Measurements from ENCODE around the gene ZP2.
"Not testable (repeated sequence)": the region's sequence is repeated elsewhere in the genome, so short reads cannot be mapped to it uniquely, and the experiment has no call there.

Gene ZP2

DNA sequence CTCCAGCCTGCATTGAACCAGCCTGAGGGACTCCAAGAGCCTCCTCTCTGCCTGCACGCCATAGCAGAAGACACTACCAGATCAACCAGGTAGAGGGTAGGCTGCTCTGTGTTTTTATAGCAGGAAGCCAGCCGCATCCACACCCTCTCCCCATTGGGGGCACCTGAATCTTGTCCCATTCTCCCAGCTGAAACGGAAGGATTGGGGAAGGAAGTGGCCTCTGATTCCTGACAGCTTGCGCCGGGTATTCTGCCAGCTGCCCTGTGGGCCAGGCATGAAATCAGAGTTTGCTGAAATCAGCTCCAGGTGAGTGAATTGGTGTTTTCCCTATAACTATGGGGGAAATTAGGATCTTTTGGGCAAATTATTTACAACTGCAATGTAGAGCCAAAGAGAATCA is at the start of gene ZP2:
Gene ZP2, minus strand, starts transcription at position 89 of the 400 bp plus-strand sequence. Its CDS starts 27 bp downstream, at position 62.
- H3K4me3 ChIP-seq (replicated peaks in 1 of 2; ENCODE audit: low read depth in 2 of 2, low read length in 2 of 2), result no peak within 1 kb of the TSS
- TF ChIP-seq, protein P1, sequence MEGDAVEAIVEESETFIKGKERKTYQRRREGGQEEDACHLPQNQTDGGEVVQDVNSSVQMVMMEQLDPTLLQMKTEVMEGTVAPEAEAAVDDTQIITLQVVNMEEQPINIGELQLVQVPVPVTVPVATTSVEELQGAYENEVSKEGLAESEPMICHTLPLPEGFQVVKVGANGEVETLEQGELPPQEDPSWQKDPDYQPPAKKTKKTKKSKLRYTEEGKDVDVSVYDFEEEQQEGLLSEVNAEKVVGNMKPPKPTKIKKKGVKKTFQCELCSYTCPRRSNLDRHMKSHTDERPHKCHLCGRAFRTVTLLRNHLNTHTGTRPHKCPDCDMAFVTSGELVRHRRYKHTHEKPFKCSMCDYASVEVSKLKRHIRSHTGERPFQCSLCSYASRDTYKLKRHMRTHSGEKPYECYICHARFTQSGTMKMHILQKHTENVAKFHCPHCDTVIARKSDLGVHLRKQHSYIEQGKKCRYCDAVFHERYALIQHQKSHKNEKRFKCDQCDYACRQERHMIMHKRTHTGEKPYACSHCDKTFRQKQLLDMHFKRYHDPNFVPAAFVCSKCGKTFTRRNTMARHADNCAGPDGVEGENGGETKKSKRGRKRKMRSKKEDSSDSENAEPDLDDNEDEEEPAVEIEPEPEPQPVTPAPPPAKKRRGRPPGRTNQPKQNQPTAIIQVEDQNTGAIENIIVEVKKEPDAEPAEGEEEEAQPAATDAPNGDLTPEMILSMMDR (IDR thresholded peaks at IDR 0.05; ENCODE audit: low read depth, low read length), result no peak
- DNase-seq (ENCODE audit: low read depth in 2 of 2), result no peak

- TF ChIP-seq, protein P1 (IDR thresholded peaks at IDR 0.05; ENCODE audit: low read depth, low read length), result no peak
- H3K4me3 ChIP-seq (replicated peaks in 1 of 2; ENCODE audit: low read depth in 2 of 2, low read length in 2 of 2), result no peak overlapping the region
Observed at GRCh38 chr16:21257284-21257683, 45.9 kb upstream of the ZP2 start.

GRCh38 chr16:21256636-21257035 is 45.3 kb upstream of the ZP2 start:
- DNase-seq (ENCODE audit: low read depth in 2 of 2), result no peak
- TF ChIP-seq, protein P1 (IDR thresholded peaks at IDR 0.05; ENCODE audit: low read depth, low read length), result no peak
- H3K4me3 ChIP-seq (replicated peaks in 1 of 2; ENCODE audit: low read depth in 2 of 2, low read length in 2 of 2), result no peak overlapping the region

More at GRCh38 chr16:21257284-21257683, 45.9 kb upstream of the ZP2 start:
- no peak for DNase-seq (ENCODE audit: low read depth in 2 of 2)

DNA sequence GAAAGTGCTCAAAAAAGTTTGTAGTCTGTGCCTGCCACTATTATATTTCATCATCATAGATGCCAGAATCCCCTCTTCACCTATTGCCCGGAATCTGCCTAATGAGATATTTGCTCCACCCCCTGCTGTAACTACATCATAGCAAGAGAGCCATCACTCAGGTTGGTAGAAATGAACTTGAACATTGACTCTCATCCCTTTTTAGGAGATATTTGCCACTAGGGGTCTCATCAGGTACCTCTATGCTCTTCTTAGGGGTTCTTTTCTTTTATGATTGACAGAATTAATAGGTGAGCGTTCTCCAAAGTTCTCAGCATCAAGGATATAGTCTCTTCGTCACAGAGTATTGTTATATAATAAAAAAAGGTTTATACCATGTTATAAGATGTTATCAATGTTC is 42.1 kb upstream of the ZP2 start:
- DNase-seq (ENCODE audit: low read depth in 2 of 2), result no peak
- no peak overlapping the region for H3K4me3 ChIP-seq (replicated peaks in 1 of 2; ENCODE audit: low read depth in 2 of 2, low read length in 2 of 2)
- TF ChIP-seq, protein P1 (IDR thresholded peaks at IDR 0.05; ENCODE audit: low read depth, low read length), result no peak

DNA sequence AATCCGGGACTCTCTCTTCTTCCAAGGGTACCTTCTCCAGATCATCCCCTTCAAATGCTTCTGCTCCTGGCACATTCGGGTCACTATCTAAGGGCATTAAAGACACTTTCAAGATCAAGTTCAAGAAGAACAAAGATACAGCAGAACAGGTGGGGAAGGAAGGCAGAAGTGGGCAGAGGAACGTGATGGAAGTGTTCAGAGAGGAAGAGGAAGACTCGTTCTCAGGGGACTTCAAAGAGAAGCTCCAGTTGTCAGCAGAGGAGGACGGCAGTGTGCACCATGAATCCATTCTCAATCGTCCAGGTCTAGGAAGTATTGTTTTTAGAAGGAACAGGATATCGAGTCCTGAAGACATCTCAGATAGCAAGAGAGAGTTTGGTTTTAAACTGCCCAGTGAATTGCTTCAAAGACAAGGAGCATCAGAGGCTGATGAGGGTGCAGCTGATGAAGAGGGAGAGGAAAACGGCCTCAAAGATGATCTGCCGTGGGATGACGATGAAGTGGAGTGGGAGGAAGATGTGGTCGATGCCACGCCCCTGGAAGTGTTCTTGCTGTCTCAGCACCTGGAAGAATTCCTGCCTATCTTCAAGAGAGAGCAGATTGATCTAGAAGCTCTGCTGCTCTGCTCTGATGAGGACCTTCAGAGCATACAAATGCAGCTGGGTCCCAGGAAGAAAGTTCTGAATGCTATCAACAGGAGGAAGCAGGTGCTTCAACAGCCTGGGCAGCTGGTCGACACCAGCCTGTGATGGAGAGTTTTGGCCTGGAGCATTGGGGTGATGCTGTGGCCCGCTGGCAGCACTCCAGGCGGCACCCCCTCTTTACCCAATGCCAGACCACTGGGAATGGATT is 38.9 kb upstream of the ZP2 start:
- no peak overlapping the region for H3K4me3 ChIP-seq (replicated peaks in 1 of 2; ENCODE audit: low read depth in 2 of 2, low read length in 2 of 2)
- no peak for DNase-seq (ENCODE audit: low read depth in 2 of 2)
- TF ChIP-seq, protein P1 (IDR thresholded peaks at IDR 0.05; ENCODE audit: low read depth, low read length), result no peak

DNA sequence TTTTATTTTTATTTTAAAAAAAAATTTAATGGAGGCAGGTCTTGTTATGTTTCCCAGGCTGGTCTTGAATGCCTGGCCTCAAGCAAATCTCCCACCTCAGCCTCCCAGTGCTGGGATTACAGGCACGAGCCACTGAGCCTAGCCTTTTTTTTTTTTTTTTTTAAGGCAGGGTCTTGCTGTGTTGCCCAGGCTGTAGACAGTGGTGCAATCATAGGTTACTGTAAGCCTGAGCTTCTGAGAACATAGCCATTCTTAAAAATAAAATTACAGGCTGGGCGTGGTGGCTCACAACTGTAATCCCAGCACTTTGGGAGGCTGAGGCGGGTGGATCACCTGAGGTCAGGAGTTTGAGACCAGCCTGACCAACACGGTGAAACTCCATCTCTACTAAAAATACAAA is 36.8 kb upstream of the ZP2 start:
- not testable (repeated sequence) for H3K4me3 ChIP-seq (replicated peaks in 1 of 2; ENCODE audit: low read depth in 2 of 2, low read length in 2 of 2); DNase-seq (ENCODE audit: low read depth in 2 of 2)

DNA sequence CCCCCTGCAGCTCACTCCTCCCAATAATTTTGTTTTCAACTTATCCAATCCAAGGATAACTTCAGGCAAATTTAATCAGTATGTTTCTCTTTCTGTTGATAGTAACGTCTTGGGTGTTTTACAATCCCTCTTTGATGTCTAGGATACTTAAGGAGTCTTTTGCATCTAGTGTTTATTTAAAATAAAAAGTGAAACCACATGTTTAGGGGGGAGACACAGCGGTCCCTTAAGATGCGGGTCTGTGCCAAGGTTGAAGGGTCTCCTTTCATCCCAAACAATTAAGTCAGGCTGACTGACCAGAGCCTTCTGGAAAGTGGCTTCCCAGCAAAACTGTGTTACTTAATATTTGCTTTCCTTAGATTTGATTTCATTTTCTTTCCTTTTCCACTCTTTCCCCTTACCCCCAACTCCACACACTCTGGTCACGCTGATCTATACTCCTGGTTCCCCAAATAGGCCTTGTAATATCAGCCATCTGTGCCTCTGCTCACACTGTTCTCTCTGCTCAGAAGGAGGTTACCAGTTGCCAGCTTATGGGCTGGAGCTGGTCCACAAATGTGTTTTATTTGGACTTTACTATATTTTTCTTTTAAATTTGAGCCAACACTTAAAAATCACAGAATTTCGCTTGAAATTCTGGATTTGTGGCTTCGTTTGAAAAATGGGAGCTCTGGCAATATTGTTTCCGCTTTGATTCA is 33.3 kb upstream of the ZP2 start:
- TF ChIP-seq, protein P1 (IDR thresholded peaks at IDR 0.05; ENCODE audit: low read depth, low read length), result no peak
- no peak for DNase-seq (ENCODE audit: low read depth in 2 of 2)
- H3K4me3 ChIP-seq (replicated peaks in 1 of 2; ENCODE audit: low read depth in 2 of 2, low read length in 2 of 2), result no peak overlapping the region

All from cardiac fibroblast (primary cell).